HG03066 (cell line): ENCODE results near the gene SLC12A7.

Experiments used
- ATAC-seq: cut with Tn5 transposase; IDR thresholded peaks from one replicate; pipeline ENCODE4 v1.9.1; 2021; ENCODE audit warnings: low read depth; ENCODE audit not compliant: unreplicated experiment

The SLC12A7 gene

DNA sequence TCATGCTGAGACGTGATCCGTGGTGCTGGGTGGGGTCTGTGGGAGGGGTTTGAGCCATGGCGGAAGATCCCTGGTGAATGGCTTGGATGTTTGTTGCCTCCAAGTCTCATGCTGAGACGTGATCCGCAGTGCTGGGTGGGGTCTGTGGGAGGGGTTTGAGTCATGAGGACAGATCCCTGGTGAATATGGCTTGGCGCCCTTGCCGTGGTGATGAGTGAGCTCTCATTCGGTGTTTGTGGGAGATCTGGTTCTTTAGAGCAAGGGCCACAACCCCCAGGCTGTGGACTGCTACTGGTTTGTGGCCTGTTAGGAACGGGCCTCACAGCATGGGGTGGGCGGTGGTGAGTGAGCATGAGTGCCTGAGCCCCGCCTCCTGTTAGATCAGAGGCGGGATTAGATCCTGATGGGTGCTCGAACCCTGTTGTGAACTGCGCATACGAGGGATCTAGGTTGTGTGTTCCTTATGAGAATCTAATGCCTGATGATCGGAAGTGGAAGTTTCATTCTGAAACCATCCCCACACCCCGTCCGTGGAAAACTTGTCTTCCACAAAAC, 72.1 kb downstream of the SLC12A7 start:
- no peak for ATAC-seq

DNA sequence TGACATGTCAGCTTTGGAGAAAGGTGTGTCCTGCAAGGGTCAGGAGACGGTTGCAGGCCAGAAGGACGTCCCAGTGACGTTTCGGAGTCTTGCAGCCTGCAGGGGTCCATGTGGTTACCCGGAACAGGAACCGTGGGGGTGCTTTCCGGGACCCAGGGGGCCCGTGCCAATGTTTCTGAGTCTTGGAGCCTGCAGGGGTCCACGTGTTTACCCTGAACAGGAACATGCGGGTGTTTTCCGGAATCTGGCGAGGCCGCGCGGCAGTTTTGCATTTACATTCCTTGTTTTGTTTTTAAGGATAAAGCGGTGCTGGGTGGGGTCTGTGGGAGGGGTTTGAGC, 72.7 kb downstream of the SLC12A7 start:
- ATAC-seq: no peak

DNA sequence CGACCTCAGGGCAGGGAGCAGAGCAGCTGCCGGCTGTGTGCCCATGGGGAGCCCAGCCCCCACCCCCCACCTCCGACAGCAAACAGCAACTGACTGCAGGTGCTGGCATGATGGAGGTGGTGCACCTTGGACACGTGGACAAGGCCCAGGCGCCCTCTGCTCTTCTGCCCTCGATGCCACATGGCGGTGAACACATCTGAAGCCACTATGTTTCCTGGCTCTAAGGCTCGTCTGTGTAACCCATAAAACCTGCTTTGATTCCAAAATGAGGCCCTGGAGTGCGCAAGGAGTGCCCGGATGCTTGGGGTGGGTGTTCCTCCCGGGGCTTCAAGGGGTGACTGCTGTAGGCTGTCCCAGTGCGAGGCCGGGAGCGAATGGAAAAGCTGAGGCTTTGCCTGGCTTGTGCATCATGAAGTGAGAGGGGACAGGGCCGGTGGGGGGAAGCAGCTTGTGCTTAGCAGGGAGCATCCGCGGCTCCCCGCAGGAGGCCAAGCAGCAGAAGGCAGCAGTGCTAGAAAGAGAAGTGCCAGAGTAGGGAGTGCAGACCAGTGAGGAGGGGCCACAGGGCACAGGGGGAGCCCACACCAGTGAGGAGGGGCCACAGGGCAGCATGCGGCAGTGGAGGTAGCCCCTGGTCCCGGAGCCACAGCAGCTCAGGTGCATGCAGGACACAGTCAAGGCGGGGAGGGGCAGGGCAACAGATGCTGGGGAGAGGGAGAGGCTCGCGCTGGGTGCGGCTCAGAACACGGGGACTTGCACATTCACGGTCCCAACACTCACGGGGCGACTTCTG, 73.2 kb downstream of the SLC12A7 start:
- no peak for ATAC-seq

DNA sequence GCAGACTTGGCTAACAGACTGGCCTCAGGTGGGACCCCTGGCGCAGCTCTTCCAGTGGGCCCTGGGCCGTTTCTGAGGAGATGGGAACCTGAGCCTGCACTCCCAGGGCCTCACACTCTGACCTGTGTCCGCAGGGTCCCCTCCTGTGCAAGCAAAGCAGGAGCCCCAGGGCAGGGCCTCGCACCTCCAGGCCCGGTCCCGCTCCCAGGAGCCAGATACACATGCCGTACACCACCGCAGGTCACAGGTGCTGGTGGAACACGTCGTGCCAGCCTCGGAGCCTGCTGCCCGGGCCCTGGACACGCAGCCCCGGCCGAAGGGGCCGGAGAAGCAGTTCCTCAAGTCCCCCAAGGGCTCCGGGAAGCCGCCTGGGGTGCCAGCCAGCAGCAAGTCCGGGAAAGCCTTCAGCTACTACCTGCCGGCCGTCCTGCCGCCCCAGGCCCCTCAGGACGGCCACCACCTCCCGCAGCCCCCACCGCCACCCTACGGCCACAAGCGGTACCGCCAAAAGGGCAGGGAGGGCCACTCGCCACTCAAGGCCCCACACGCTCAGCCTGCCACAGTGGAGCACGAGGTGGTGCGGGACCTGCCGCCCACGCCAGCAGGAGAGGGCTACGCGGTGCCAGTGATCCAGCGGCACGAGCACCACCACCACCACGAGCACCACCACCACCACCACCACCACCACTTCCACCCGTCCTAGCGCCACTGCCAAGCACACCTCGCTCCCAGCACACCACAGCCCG, 74.0 kb downstream of the SLC12A7 start:
- no peak for ATAC-seq

DNA sequence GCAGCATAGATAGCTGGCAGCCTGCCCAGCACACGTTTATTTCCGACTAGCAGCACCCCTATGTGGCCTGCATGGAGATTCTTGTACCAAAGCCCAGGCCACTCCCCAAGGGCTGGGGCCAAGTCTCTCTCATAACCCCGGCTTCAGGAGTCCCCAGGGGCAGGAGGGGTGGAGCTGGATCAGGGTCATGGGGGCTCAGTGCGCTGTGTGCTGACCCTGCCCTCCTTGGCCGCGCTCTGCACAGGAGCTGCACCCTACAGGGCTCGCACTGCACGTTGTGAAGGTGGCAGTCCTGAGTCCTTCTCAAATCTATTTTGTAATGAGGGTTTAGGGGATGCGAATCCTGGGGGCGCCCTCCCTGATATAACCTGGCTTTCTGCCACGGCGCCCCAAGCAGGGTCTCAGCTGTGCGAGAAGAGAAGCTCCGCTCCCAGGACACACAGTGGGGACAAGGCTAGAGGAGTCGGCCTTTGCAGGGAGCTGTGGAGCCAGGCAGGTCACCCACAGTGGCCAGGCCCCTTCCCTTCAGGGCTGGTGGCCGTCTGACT, 74.7 kb downstream of the SLC12A7 start:
- ATAC-seq: no peak

DNA sequence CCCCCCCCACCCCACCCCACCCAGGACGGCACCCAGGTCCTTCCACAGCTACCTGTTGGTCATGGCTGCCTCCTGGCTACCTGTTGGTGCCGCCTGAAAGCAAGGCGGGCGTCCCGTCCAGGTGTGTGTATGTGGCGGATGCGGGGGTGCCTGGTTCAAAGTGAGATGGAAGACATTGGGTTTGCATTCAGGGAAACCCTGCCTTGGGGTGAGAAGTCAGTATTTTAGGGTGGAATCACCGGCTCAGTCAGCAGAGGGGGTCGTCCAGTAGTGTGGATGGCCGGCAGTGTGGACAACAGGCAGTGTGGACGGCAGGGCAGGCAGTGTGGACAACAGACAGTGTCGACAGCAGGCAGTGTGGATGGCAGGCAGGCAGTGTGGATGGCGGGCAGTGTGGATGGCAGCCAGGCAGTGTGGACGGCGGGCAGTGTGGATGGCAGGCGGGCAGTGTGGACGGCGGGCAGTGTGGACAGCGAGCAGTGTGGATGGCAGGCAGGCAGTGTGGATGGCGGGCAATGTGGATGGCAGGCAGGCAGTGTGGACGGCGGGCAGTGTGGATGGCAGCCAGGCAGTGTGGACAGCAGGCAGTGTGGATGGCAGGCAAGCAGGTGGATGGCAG, 75.2 kb downstream of the SLC12A7 start:
- ATAC-seq: no peak

DNA sequence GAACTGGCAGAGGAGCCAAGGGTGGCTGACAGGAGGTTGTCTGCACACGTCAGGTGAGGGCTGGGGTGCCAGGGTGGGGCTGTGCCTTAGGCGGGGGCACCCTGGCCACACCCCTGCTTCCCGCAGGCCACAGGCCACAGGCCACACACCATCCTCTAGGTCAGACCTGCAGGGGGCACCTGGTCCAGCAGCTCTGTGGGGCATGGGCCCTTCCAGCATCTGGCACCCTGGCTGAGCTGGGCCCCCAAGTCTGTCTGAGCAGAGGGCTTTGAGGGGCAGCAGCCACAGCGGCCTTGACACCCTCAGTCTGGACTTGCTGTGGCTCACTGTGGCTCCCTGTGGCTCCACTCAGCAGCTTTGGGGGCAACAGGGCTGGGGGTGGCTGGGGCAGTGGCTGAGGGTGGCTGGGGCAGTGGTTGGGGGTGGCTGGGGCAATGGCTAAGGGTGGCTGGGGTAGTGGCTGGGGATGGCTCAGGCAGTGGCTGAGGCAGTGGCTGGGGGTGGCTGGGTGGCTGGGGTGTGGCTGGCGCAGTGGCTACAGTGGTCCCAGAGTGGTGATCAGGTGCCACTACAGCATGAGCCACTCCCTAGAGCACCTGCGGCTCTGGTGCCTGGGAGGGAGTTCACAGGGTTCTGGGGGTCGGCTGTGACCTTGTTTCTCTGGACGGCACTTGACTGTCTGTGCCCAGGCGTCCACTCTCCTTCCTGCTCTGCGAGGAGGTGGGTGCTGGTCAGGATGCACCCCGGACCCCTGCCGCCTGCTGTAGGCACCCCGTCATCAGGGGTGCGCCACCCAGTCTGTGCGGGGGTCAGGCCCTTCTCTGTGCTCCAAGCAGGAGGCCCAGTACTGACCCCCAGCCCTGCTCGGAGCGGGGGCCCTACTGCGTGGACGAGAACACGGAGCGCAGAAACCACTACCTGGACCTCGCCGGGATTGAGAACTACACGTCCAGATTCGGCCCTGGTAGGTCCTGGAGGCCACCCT, 76.2 kb downstream of the SLC12A7 start:
- ATAC-seq: no peak

DNA sequence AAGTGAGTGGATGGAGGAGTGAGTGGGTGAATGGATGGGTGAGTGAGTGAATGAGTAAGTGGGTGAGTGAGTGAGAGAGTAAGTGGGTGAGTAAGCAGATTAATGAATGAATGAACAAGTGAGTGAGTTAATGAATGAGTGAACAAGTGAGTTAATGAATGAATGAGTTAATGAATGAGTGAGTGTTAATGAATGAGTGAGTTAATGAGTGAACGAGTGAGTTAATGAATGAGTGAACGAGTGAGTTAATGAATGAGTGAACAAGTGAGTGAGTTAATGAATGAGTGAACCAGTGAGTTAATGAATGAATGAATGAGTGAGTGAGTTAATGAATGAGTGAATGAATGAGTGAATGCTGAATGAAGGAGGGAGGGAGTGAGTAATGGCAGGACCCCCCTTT, 76.9 kb downstream of the SLC12A7 start:
- no peak for ATAC-seq

DNA sequence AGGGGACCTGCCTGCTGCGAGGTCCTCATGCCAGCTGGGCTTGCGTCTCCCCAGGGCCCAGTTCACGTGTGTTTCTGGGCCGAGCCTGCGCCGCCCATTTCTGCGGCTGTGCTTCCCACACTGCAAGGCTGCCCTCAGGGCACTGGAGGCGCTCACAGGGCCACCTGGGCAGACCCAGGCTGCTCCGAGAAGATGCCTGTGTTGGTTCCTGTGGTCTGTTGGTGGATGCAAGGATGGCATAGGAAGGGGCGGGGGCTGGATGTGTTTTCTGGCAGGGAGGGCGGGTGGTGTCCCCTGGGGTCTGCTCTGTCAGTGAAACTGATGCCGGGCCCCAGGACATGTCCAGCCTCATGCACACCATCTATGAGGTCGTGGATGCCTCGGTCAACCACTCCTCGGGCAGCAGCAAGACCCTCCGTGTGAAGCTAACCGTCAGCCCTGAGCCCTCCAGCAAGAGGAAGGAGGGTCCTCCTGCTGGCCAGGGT, 77.4 kb downstream of the SLC12A7 start:
- ATAC-seq: no peak

DNA sequence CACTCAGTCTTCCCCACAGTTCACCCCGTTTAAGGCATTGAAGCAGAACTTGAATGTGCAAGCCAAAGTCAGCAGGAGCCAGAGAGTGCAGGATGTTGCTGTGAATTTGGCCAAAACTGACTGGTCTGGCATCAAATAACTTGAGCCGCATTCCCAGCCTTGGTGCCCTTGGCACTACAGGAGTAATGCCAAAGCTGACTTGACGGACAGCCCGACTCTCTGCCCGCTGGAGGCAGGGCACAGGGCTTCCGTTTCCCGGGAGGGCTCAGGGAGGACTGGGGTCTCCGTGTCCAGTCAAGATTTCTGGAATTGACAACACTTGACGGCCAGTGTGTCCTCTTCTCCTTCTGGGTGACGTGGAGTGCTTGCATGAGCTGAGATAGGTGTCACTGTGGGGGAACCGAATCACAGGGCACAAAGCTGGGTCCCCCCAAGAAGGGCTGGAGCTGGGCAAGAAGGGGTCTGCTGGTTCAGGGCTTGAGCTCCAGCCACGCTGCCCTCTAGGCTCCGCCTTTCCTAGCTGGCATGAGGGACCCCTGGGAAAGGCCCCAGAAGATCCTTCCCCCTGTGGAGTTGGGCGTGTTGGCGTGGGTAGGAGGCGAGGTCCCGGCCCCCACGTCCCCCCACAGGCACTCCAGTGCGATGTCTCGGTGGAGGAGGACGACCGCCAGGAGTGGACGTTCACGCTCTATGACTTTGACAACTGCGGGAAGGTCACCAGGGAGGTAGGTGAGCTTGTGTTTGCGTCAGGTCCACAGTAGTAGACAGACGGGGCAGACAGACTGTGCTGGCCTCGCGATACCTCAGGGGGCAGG, 78.0 kb downstream of the SLC12A7 start:
- ATAC-seq: no peak

DNA sequence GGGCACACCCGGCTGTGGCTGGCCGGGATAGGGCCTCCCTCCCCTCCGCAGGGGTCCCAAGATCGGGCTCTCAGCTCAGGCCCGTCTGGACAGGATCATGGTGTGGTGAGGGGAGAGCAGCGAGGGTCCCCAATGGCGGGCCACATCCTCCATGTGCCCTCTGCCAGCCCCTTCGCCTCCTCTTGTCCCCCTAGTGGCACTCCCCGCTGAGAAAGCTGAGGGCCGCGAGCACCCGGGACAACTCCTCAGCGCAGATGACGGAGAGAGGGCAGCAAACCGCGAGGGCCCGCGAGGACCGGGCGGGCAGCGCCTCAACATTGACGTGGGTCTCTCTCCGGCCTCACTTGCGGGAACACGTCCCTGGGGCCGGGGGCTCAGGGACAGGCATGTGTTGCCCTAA, 78.7 kb downstream of the SLC12A7 start:
- no peak for ATAC-seq

DNA sequence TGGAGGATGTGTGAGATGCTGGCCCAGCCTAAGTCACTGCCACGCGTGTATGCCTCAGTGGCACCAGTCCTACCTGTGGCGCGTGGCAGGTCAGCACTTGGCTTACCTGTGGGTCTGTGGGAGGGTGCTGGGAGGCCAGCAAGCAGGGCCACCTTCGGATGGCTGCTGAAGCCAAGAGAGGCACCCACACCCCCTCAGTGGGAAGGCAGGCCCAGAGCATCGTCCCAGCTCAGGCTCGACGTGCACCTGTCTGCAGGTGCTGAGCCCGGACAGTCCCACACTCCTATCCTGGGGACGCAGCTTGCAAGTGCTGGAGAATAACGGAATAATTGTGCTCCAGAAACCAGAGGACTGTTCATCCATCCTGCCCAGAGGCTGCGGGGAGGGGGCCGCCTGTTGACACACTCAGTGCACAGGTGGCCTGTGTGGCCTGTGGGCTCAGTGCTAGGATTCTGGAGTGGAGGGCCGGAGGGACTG, 79.3 kb downstream of the SLC12A7 start:
- ATAC-seq: no peak

DNA sequence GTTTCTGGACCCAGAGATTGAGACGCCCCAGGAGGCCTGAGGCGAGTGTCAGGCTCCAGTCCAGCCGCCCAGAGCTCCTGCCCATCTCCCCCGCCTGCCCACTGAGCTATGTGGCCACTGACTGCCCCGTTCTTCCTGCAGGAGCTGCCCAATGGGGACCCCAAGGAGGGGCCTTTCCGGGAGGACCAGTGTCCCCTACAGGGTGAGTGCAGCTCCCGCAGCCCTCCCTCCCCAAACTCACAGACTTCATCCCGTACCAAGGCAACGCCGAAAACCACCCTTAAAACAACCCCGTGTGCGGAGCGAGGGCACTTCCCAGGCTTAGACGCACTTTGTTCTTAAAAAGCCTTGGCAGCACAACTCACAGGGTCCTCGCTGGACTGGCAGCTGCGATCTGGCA, 79.9 kb downstream of the SLC12A7 start:
- no peak for ATAC-seq

DNA sequence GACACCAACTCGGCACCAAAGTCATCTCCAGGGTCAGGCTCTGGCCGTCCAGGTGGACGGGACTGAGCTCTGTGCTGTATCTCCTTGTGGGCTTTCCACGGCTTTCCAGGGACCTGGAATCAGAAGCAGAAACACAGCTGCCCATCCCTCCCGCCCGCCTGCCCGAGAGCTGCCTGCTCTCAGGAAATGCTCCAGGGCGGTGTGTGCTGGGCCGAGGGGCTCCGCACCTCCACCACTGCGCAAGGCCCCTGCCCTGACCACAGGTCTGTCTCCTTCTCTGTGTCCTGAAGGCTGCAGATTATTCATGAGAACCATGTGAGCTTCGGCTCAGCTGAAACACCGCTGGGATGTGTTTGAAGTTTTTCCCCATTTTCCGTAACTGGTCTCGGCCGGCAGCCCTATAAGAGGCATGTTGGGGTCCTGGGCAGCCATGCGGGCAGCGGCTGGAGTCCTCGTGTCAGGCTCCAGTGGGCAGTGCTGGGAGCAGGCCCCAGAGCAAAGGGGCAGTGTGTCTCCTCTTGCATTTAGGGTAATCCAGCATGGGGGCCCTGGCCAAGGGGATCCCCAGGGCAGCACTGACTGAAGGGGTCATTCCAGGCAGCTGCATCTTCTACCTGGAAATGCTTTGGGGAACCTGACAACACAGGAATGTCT, 80.4 kb downstream of the SLC12A7 start:
- no peak for ATAC-seq

DNA sequence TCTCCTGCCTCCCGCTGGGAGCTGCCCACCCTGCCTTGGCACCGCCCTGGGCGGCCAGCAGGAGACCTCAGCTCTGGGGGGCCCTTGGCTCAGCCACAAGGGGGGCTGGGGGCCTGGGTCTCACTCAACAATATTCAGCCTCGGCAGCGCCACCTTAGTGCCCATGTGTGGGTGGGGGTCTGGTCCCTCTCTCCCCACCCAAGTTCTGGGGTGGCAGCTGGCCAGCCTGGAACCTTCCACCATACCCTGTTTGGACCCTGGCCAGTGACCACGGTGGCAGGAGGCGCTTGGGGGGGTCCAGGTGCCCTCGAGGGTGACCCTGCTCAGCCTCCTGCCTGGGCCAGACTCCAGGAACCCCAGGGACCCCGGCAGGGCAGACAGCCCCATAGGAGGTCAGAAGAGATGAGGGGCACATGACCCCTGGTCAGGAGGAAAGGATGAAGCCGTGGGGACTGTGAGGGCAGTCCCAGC, 81.0 kb downstream of the SLC12A7 start:
- ATAC-seq: no peak

DNA sequence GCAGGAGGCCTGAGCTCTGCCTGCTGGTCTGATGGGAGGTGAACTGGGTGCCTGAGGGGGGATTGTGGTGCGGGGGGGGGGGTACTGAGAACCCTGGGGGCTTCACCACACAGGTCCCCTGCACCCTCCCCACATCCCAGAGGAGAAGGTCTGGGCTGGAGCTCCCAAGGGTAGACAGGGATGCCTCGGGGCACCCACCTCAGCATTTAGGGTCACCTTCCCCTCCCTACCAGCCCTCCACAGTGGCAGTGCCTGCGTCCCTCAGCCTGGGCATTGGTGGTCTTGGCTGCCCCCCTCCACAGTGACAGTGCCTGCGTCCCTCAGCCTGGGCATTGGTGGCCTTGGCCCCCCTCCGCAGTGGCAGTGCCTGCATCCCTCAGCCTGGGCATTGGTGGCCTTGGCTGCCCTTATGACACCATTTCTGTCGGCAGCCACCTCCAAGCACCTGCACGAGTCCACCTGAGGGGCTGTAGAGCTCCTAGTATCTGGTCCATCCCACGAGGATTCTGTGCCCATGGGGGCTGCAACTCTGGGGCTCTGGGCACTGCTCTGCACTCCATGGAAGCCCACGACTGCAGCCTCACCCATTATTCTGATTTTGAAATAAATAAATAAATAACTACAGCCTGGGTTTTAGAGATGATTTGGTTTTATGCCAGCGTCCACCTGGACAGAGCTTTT, 81.8 kb downstream of the SLC12A7 start:
- ATAC-seq: no peak

DNA sequence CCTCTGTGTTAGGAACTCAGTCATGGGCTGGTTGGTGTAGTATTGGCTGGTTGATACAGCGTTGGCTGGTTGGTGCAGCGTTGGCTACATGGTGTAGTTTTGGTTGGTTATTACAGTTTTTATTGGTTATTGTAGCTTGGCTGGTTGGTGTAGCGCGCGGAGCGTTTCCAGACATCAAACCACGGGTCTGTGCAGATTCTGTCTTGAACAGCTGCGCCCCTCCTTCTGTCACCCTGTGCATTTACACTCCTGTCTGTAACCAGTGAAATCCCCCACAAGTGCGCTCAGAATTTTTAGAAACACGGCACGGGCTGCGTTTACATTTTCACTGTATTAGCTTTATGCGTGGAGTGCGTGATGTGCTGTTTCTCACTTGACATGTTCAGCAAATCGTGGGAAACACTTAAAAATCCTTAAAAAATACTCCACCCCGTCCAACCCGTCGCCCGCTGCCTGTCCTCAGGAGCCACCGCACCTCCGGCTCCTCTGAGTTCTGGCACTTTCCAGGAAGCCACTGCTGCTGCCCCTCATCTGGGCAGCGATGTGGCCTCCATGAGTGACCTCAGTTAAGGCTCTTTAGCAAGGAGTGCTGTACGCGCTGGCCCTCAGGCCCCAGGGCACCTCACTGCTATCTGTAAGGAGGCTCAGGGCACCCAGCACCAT, 82.5 kb downstream of the SLC12A7 start:
- no peak for ATAC-seq
